ENCODE data around the gene ZSWIM1.
"Not testable (repeated sequence)": the region's sequence is repeated elsewhere in the genome, so short reads cannot be mapped to it uniquely, and the experiment has no call there.

The ZSWIM1 gene

GRCh38 chr20:45927071-45927878, 46.2 kb downstream of the ZSWIM1 start:
- ATAC-seq, result peak; percentile 12; the same call in 1 of the 3 replicates
- TF ChIP-seq ZNF8 (CRISPR knock-in tag; IDR thresholded peaks at IDR 0.05) (no peak), PATZ1 (CRISPR knock-in tag; IDR thresholded peaks at IDR 0.05; ENCODE audit: borderline replicate concordance) (no peak), SNAI2 (CRISPR knock-in tag; IDR thresholded peaks at IDR 0.05) (no peak), TCF4 (CRISPR knock-in tag; IDR thresholded peaks at IDR 0.05; ENCODE audit: borderline replicate concordance) (no peak), ZFP30 (CRISPR knock-in tag; IDR thresholded peaks at IDR 0.05) (no peak), CSRNP3 (CRISPR knock-in tag; IDR thresholded peaks at IDR 0.05) (no peak), OSR1 (CRISPR knock-in tag; IDR thresholded peaks at IDR 0.05) (no peak), ZFP3 (CRISPR knock-in tag; IDR thresholded peaks at IDR 0.05) (no peak), ZC3H10 (CRISPR knock-in tag; IDR thresholded peaks at IDR 0.05) (no peak), ARNTL (CRISPR knock-in tag; IDR thresholded peaks at IDR 0.05; ENCODE audit: borderline replicate concordance, low read depth) (no peak), CSDC2 (CRISPR knock-in tag; IDR thresholded peaks at IDR 0.05) (no peak), ZNF70 (CRISPR knock-in tag; IDR thresholded peaks at IDR 0.05) (no peak), BACH2 (CRISPR knock-in tag; IDR thresholded peaks at IDR 0.05; ENCODE audit: borderline replicate concordance) (no peak), POU6F1 (CRISPR knock-in tag; IDR thresholded peaks at IDR 0.05; ENCODE audit: borderline replicate concordance, low read depth) (no peak), CREB5 (CRISPR knock-in tag; IDR thresholded peaks at IDR 0.05; ENCODE audit: low read depth) (no peak), GLIS3 (CRISPR knock-in tag; IDR thresholded peaks at IDR 0.05) (no peak), ZNF565 (CRISPR knock-in tag; conservative IDR thresholded peaks at IDR 0.05; ENCODE audit: low read depth) (no peak), ESRRG (CRISPR knock-in tag; IDR thresholded peaks at IDR 0.05) (no peak), PPARA (CRISPR knock-in tag; IDR thresholded peaks at IDR 0.05; ENCODE audit: borderline replicate concordance) (no peak)

- not testable (repeated sequence) for ATAC-seq
These were observed 50.7 kb downstream of the ZSWIM1 start for GRCh38 chr20:45931680-45932079.

- ATAC-seq, result peak; percentile 68
- TF ChIP-seq POU6F1 (CRISPR knock-in tag; IDR thresholded peaks at IDR 0.05; ENCODE audit: borderline replicate concordance, low read depth), result no peak
- TF ChIP-seq TSHZ2 (CRISPR knock-in tag; IDR thresholded peaks at IDR 0.05), result no peak
- no peak for TF ChIP-seq RARB (CRISPR knock-in tag; IDR thresholded peaks at IDR 0.05)
- TF ChIP-seq GLIS3 (CRISPR knock-in tag; IDR thresholded peaks at IDR 0.05), result no peak; the same call in 1 of the 2 replicates
- 0 out of 2 replicates have a peak, but pooled peaks have one; percentile 11 for TF ChIP-seq ARNTL (CRISPR knock-in tag; IDR thresholded peaks at IDR 0.05; ENCODE audit: borderline replicate concordance, low read depth)
- TF ChIP-seq PPARA (CRISPR knock-in tag; IDR thresholded peaks at IDR 0.05; ENCODE audit: borderline replicate concordance), result 0 out of 2 replicates have a peak, but pooled peaks have one; percentile 25
- no peak for TF ChIP-seq ZNF8 (CRISPR knock-in tag; IDR thresholded peaks at IDR 0.05)
- peak; percentile 87 for TF ChIP-seq ZNF70 (CRISPR knock-in tag; IDR thresholded peaks at IDR 0.05)
- no peak for TF ChIP-seq TOX (CRISPR knock-in tag; IDR thresholded peaks at IDR 0.05; ENCODE audit: borderline replicate concordance)
These were observed 52.4 kb downstream of the ZSWIM1 start for GRCh38 chr20:45933266-45934045.
